NB4 (cell line): Measurements from ENCODE around the gene ZCCHC2.

Experiments
- DNase-seq: peaks from one replicate; pipeline ENCODE4 v3.0.0; 2010; ENCODE audit warnings: low read depth
- H3K4me3 ChIP-seq: one replicate; pipeline ENCODE4 v1.5.1; 2011; ENCODE audit warnings: mild to moderate bottlenecking, low read depth, low read length, moderate library complexity
- CTCF ChIP-seq: IDR thresholded peaks from one replicate; pipeline ENCODE4 v1.5.1; 2012; ENCODE audit warnings: low read depth, low read length
- MAX ChIP-seq: IDR thresholded peaks from 2 replicates; pipeline ENCODE4 v1.6.1; 2011; ENCODE audit warnings: low read depth, low read length
- MYC ChIP-seq: IDR thresholded peaks from 2 replicates; pipeline ENCODE4 v1.6.1; 2011; ENCODE audit warnings: low read depth, low read length
- POLR2A ChIP-seq: IDR thresholded peaks from 2 replicates; pipeline ENCODE4 v1.6.1; 2011; ENCODE audit warnings: mild to moderate bottlenecking; ENCODE audit not compliant: insufficient read length; ENCODE audit errors: extremely low read depth

The ZCCHC2 gene

GRCh38 chr18:62612289-62612645 is 89.4 kb downstream of the ZCCHC2 start:
- H3K4me3 ChIP-seq, result no peak overlapping the region
- DNase-seq, result no peak
- TF ChIP-seq MAX (no peak), CTCF (no peak), MYC (no peak), POLR2A (no peak)

- DNase-seq, result no peak
- no peak for TF ChIP-seq POLR2A
- TF ChIP-seq MAX, result no peak
- no peak for TF ChIP-seq CTCF
- no peak for TF ChIP-seq MYC
- H3K4me3 ChIP-seq, result no peak overlapping the region
These were observed 90.0 kb downstream of the ZCCHC2 start for GRCh38 chr18:62612776-62613175.

- H3K4me3 ChIP-seq, result no peak overlapping the region
- TF ChIP-seq CTCF (no peak), MAX (no peak), MYC (no peak), POLR2A (no peak)
- peak; percentile 7 for DNase-seq
These were observed 91.7 kb downstream of the ZCCHC2 start for GRCh38 chr18:62614494-62614893.

GRCh38 chr18:62616331-62616805 is 93.5 kb downstream of the ZCCHC2 start:
- DNase-seq, result no peak
- TF ChIP-seq MAX (no peak), MYC (no peak), POLR2A (no peak), CTCF (no peak)

GRCh38 chr18:62617793-62618591 is 95.2 kb downstream of the ZCCHC2 start:
- no peak for TF ChIP-seq POLR2A
- TF ChIP-seq CTCF, result no peak
- peak; percentile 16 for DNase-seq
- H3K4me3 ChIP-seq, result no peak overlapping the region

More at GRCh38 chr18:62616331-62616805, 93.5 kb downstream of the ZCCHC2 start:
- no peak overlapping the region for H3K4me3 ChIP-seq

- DNase-seq, result no peak
- no peak overlapping the region for H3K4me3 ChIP-seq
- TF ChIP-seq POLR2A, result no peak
- TF ChIP-seq CTCF, result no peak
- no peak for TF ChIP-seq MYC
- TF ChIP-seq MAX, result no peak
These were observed 95.9 kb downstream of the ZCCHC2 start for GRCh38 chr18:62618735-62619134.
